ENCODE measurements around the gene CHORDC1. TPM values are rescaled to one million over a fixed set of nuclear protein-coding genes. Genes with fewer than 3 reads are reported as not detected.

CHORDC1 gene
- total RNA-seq: 25.8 and 27.6 TPM in 2 replicates

DNA sequence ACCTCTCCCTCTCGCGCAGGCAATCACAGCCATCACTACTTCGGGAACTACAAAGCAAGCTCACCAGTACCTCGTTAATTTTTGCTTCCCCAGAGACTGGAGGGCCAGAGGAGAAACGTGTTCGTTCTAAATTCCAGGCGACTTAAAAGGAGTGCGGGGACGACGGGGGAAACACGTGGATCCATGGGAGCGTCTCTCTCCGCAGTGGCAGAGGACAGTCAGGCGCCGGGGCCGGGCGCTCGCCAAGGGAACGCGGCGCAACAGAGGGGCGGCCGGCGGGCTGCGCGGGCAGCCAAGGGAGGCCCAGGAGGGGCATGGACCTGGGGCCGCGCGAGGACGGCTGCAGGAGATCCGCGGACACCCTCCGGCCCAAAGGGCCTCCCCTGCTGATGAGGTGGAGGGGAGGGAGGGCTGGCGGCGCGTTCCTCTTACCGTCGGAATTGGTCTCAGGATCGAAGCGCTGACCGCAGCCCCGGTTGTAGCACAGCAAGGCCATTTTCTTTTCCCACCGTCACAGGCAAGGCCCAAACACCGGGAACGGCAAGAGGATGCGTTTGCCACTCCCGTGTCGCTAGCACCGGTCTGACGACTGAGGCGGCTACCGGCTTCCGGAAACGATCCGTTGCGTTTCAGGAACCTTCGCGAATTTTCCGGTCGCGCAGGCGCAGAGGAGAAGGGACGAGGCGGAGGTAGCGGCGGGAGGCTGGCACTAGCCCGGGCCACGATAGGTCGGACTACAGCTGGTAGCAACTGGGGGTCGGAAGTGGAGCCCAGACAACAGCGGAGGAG is at the start of gene CHORDC1:
Gene CHORDC1 (minus strand): TSS at position 591 of the 789 bp plus-strand sequence. CDS start 95 bp downstream, at position 496.

Other genes starting within 250 kb of the CHORDC1 start
- gene TRIM49C, start 191.9 kb downstream of the CHORDC1 start, total RNA-seq: not detected in 2 replicates
- not detected in 2 replicates for gene UBTFL1, start 137.1 kb downstream of the CHORDC1 start, total RNA-seq
- 0.47 and 1.7 TPM in 2 replicates for gene NAALAD2, start 88.4 kb downstream of the CHORDC1 start, total RNA-seq